GM19397 (cell line): ENCODE data around the gene SRRM2.

Experiments
- ATAC-seq: cut with Tn5 transposase; IDR thresholded peaks from one replicate; pipeline ENCODE4 v1.9.1; 2021; ENCODE audit warnings: mild to moderate bottlenecking, moderate library complexity; ENCODE audit not compliant: unreplicated experiment

SRRM2 gene

DNA sequence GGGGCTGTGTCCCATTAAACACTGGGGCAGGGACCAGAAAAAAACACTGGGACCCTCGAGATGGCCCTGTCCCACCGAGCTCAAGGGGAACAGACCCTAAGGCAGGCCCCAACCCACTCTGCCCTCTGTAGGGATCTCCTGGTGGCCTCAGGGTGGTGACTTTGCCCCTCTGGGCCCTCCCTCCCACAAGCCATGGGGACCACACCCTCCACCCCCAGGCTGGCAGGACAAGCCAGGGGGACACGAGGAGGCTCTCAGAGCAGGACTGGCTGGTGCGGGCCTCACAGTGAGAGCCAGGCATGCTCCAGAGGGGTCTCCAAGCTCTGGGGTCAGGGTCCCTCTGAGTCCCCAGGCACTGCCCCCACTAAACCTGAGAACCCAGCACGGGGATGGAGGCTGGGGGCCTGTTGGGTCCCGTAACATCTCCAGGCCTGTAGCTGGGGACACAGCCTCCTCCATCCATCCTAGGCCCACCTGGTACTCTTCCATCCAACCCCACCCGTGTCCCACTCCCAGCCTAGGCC lies 14.5 kb upstream of the SRRM2 start:
- no peak for ATAC-seq

DNA sequence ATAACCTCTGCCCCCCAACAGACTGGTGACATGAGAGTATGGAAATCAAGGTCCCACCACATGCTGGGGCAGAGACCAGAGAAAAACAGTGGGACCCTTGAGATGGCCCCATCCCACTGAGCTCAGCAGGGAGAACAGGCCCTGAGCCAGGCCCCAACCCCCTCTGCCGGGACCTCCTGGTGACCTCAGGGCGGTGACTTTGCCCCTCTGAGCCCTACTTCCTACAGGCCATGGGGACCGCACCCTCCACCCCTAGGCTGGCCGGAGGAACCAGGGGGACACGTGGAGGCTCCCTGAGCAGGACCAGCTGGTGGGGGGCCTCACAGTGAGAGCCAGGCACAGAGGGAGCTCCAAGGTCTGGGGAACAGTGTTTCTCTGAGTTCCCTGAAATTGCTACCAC lies 13.8 kb upstream of the SRRM2 start:
- ATAC-seq, result no peak

DNA sequence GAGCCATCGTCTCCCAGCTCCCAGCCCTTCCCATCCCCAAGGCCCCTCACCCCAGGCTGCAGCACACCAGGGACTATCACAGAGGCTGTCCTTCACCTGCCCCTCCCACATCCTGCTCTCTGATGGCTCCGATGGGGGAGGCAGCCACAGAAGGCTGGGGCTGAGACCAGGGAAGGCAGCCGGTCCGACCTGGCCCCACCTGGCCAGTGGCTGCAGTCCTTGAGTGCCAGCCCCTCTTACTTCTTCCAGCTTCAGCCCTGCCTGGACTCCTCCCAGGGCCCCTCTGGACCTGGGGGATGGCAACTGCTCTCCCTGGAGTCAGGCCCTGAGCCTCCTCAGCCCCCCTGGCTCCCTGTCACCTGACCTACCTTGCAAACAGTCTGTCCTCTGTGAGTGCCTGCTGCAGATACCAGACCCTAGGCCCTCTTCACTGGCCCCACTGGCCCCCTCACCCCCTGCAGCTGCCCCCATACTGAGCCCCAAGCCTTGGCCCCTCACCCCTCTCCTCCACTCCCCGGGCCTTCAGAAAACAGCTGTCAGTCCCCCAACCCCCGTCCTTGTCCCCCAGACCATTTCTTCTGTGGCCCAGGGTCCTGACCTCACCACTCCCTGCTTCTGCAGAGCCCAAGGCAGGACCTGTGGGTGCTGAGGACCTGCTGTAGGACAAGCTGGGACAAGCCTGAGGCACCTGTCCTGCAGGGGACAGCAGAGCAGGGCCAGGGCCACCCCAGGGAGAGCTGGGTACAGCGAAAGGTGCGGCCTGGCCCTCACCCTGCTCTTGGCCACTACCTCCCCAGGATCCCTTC lies 12.6 kb upstream of the SRRM2 start:
- no peak for ATAC-seq

DNA sequence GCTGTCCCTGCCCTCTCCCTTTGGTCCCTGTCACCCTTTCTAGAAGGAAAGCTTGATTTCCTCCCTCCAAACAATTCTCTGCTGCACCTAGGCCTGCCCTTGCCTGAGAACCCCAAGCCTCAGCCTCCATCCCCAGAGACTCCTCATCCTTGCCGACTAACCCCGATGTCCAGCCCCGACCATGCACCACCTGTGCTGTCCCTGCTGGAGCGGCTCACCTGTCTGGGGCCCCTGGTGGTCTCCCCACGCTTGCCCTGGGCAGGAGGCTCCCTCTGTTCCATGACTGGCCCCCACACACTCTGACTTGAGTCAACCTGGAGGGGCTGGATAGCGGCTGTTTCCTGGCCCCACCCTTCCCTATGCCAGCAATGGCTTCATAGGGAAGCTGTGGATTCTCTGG lies 12.0 kb upstream of the SRRM2 start:
- ATAC-seq, result no peak

DNA sequence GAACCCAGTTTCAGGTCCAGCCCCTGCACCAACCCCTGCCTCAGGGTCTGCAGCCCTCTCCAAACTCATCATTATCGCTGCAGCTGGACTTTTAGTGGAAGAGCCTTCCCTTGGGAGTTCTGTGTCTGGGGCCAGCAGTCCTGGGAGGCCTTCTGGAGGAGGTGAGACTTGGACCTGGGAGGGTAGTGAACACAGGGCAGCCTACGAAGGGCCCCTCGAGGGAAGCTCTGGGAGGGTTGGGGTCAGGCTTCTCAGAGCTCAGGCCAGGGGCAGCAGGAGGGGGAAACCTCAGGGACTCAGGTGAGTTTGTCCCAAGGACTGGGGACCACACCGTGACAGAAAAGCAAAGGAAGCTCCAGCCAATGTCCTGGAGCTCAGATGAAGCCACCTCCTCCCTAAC lies 11.3 kb upstream of the SRRM2 start:
- no peak for ATAC-seq

DNA sequence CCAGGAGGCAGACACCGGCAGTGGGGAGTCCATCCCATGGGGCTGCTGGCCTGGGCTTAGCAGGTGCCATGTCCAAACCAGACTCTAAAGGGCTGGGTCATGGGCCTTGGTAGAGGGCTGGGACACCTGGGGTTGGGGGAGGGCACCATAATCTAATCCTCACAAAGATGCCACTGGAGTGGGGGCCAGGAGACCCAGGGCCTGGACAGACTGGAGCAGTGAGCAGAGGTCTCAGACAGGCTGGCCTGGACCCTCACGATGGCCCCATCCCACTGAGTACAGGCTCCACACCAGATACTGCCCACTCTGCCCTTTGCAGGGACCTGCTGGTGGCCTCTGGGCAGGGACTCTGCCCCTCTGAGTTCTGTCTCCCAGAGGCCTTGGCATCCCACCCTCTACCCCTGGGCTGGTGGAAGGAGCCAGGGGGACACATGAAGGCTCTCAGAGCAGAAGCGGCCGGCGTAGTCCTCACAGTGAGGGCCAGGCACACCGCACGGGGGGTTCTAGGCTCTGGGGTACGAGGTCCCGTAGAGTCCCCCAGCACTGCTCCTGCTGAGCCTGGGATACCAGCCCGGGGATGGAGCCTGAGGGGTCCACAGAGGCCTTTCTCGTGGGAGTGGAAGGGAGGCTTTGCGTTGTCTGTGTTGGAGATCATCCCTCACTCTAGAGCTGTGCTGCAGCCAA lies 10.0 kb upstream of the SRRM2 start:
- no peak for ATAC-seq

DNA sequence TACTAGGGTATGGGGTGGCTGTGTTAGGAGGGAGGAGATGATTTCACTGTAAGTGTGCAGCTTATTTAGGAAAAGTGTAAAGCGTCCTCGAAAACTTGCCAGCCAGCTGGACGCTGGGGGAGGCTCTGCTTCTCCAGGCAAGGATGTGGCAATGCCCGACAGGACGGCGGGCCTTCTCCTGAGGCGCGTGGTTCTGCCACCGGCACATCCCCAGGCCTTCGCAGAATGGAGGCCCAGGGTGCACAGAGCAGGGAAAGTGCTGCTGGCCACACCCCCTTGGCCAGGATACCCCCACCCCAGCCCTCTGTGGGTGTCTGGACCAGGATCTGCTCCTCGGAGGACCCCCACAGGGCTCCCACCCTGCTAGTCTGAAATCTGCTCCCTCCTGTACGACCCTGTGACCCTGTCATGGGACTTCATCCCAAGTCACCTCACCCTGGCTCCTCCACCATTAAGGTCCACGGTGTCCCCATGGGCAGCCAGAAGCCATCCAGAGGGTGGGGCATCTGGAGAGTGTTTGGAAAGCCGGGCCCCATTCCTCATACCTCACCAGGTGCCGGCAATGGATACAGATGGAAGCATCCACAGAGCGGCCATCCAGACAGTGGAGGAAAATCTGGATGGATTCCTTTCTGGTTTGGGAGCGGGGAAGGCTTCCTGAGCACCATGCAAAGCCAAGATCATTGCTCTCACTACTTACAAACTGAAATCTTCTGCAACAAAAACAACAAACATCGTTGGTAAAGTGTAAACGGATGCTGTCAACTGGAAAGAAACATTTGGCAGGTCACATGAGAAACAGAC lies 9.2 kb upstream of the SRRM2 start:
- no peak for ATAC-seq

DNA sequence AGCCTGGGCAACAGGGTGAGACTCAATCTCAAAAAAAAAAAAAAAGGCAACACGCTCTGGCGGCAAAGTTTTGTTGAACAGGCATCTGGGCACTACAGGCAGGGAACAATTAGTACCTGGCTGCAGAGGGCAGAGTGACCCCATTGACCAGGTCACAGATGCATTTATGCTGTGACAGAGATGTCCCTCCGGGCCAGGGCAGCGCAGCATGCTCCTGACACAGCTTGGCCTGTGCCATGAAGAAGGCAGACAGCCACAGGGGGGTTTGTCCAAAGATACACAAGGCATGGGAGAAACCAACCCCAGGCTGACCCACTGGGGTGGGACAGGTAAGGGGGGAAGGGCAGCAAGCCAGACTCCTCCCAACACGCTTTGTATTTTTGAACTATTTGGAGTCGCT lies 7.7 kb upstream of the SRRM2 start:
- ATAC-seq, result no peak

DNA sequence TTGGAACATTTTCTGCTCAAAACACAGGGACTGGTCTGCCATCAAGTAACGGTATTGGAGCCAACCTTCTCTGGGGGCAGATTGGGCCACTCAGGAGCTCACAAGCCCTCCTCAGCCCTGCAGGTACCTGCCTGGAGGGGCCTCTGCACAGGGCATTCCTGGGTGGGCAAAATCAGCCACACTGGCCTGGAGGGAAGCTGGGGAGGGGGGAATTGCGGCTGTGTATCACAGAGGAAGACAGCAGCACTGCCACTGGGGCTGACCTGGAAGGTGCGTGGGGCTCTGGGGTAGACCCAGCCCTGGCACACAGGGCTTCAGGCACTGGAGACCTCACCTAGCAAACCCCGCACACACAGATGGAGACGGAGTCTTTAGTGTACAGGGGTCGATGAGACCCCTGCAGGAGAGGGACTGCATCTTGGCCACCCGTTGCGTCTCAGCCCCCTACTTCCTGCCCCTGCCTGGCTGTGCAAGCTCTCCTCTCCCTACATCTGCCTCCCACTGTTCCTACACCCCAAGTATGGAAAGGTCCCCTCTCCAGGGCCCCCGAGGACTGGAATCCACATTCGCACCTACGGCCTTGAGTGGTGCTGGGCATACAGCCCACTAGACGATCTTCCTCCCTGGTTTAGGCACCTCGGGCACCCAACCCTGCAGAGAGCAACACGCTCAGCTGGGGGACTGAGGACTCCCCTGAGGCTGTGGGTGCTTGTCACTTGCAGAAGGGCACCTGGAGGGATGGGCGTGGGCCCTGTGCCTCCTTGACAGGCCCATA lies 7.1 kb upstream of the SRRM2 start:
- no peak for ATAC-seq

DNA sequence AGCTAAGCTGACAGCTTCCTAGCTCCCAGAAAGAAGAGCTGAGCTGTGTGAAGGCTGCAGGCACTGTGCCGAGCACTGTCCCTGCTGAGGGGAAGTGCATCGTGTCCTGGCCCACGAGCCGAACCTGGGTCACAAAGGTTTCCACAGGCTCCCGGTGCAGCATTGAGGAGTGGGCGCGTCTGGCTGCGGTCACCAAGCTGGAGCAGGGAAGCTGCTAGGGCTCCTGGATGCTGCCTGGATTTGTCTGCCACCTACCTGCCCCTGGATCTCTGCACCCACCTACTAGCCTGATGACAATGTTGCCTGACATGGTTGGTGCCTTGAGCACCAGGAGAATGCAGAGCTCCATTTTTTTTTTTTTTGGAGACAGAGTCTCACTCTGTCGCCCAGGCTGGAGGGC lies 6.5 kb upstream of the SRRM2 start:
- ATAC-seq, result no peak

DNA sequence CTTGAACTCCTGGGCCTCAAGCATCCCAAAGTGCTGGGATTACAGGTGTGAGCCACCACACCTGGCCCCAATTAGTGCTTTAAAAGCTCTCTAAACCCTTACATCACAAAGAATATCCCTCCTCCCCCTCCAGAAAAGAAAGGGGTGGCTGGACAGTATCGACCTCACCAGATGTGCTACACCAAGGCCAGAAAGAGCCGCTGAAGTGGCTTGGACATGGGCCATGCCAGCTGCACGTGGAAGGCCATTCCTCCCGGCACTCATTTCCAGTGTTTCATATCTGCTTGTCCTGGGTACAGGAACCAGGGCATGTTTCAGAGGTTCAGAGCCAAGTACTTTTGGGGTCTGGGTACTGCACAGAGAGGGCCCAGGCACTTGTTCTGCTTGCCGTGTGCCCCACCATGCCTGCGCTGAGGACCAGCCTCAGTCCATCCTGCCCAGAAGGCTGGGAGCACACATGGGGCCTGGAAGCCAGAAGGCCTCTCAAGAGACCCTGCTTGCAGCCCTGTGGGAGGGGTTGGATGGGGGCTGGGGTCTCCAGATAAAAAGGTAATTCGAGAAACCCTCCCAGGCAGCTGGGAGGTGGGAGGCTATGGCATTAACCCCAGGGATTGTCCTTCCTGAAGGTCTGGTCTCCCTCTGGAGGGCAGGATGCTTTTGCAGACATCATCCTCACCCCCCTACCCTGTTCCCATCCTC lies 3.5 kb upstream of the SRRM2 start:
- ATAC-seq, result no peak

DNA sequence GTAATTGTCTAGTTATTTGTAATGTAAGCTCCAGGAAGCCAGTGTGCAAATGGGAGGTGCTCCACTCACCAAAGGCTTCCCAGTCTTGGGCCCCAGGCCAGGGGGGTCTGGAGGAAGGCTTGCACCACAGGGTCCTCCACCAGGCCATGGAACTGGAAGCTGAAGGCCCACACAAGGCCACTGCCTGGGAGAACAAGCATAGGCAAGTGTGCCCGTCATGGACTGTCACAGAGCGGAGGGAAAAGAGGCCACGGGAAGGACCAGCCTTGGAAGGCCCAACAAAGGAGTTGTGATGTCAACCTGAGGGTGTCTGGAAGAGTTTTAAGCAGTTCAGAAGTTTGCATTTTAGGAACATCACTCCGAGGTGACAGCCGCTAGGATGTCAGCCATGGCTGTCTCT lies 3.0 kb upstream of the SRRM2 start:
- no peak for ATAC-seq

DNA sequence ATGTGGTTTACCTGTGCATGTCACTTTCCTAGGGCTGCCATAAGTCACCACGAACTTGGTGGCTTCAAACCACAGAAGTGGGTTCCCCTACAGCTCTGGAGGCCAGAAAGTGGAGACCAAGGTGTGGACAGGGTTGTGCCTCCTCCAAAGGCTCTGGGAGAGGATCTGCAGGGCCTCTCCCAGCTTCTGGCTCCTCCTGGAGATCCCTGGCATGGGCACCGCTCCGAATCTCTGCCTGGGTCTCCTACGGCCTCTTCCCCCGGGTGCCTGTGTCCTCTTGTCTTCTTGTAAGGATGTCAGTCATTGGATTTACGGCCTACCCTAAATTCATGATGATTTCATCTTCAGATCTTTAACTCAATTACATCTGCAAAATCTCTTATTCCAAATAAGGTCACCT lies 2.5 kb upstream of the SRRM2 start:
- ATAC-seq, result no peak

DNA sequence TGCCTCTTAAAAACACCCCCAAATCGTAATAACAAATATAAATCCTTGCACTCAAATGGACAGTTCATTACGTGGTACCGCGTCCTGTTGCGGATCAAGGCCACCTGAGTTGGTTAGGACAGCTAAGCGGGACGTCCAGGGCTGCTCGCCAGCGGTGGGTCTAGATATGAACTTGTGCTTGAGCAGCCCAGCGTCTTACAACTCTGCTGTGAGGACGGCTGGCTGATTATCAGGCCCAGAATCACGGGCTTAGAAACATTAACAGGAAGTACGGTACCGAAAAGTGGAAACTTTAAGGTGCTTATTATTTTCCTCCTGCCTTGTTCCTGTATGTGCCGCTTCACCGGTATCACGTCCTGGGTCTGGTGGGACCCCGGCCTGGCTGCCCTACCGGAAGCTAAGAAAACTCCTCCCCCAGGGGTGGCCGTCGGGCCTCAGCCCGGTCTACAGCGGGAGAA lies 832 bp upstream of the SRRM2 start:
- peak; percentile 38 for ATAC-seq

DNA sequence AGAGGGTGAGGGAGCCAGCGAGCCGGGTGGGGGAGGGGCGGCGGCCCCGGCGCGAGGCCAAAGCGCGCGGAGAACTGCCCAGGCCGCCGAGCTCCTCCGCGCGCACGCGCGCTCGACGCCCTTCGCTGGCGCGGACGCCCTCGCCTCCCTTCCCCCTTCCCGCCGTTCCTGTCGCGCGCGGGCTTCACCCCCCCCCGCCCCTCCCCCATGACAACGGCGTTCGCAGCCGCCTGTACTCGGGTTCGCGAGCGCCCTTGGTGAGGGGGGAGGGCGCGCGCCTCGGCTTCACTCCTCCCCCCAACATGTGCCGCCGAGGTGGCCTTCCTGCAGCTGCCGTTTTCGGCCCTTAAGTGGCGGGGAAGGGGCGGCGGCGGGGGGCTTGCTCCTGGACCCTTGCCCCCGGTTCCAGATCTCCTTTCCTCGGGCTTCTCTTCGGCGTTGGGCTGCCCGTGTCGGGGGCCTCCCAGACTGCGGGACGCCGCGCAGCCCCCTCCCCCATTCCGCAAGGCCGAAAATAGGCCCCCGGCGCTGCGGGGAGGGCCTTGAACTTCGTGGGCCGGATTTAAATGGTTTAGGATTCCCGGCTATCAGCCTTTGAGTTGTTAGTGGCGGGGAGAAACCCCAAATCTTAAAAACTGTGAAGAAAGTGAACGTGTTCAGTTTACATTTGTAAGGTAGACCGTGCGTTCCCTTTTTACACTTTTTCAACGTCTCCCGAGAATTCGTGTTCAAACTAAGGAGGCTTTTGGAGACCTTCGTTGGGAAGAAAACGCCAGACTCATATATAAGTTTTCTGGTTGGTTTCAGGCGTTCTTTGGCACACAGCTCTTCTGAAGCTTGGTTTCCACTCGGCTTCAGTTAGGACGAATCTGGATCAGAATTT lies 653 bp downstream of the SRRM2 start:
- peak; percentile 38 for ATAC-seq

DNA sequence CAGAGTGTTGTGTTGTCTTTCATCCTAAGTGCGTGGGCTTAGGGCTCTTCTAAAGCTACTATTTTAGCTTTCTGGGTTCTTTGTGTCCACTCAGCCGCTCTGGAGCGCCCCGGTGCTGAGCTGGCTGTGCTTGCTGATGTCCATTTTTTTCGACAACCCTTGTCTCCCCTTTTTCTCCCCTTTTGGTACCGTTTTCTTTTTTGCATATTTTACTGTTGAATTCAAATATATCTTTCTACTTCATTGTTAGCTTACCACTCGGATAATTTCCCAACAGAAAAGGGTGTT lies 1.2 kb downstream of the SRRM2 start:
- no peak for ATAC-seq

DNA sequence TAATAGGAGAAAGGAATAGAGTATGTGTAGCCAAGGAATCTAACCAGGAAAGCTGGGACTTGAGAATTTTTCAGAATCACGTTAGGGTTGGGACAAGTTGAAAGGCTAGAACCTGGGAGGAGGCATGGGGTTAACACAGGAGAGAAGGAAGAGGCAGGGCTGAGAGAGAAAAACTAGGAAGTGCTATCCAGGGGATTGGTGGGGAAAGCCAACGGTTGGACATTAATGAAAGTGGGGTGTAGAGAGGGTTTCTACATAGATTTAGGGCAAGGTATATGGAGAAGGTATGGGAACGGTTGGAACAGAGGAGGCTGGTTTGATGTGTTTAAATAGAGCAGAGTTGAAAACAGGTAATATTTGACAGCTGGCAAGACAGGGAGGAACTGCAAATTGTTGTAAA lies 2.7 kb downstream of the SRRM2 start:
- ATAC-seq, result no peak

DNA sequence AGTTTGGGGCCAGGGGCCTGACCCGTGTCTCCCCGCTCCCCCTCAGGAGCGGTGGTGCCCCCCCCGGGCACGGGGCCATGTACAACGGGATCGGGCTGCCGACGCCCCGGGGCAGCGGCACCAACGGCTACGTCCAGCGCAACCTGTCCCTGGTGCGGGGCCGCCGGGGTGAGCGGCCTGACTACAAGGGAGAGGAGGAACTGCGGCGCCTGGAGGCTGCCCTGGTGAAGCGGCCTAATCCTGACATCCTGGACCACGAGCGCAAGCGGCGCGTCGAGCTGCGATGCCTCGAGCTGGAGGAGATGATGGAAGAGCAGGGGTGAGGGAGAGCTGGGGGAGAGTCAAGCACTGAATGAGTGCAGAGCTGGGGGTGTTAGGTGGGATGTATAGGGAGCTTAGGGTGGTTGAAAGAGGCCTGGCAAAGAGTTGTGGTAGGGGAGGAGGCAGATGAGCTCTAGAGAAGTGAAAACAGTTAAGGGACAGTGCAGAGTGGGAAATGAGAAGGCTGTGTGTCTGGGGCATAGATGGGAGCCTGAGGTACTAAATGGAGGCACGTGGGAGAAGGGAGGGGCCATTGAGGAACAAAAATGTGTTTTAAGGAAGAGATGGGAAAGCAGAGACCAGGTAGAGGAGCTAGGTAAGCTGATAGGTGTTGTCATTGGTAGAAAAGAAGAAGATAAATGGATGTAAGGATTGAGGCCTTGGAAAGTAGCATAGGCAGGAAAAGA lies 4.0 kb downstream of the SRRM2 start:
- ATAC-seq, result no peak

DNA sequence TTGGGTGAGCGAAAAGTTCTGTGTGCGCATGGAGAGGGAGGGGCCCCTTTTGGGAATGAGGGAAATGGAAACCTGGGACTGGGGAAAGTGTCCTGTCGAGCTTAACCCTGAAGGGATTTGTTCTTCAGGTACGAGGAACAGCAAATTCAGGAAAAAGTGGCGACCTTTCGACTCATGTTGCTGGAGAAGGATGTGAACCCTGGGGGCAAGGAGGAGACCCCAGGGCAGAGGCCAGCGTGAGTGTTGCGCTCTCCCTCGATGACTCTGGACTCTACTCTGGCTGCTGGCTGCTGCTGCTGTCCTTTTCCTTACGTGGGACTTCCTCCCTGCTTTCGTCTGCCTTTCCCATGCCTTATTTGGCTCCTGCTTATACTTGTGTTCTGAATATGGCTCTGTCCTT lies 4.9 kb downstream of the SRRM2 start:
- no peak for ATAC-seq
